Hepatocyte (in vitro differentiated cells): ENCODE data around the gene KDM2A.

Source experiments
- EZH2 ChIP-seq: fragments of 200-600 bp; sonication (generic); IDR thresholded peaks from 2 replicates; pipeline ENCODE4 v1.6.1; 2016; ENCODE audit warnings: antibody characterized with exemption, mild to moderate bottlenecking, borderline replicate concordance
- EZH2phosphoT487 ChIP-seq: fragments of 200-600 bp; sonication (generic); IDR thresholded peaks from one replicate; pipeline ENCODE4 v1.6.1; 2018; ENCODE audit warnings: antibody characterized with exemption, mild to moderate bottlenecking, low read depth, moderate library complexity; ENCODE audit not compliant: unreplicated experiment, severe bottlenecking
- TF ChIP-seq, protein P1 (sequence below): fragments of 200-600 bp; sonication (generic); IDR thresholded peaks from 2 replicates; pipeline ENCODE4 v1.5.1; 2016; ENCODE audit warnings: antibody characterized with exemption, mild to moderate bottlenecking; ENCODE audit not compliant: poor library complexity

DNA sequence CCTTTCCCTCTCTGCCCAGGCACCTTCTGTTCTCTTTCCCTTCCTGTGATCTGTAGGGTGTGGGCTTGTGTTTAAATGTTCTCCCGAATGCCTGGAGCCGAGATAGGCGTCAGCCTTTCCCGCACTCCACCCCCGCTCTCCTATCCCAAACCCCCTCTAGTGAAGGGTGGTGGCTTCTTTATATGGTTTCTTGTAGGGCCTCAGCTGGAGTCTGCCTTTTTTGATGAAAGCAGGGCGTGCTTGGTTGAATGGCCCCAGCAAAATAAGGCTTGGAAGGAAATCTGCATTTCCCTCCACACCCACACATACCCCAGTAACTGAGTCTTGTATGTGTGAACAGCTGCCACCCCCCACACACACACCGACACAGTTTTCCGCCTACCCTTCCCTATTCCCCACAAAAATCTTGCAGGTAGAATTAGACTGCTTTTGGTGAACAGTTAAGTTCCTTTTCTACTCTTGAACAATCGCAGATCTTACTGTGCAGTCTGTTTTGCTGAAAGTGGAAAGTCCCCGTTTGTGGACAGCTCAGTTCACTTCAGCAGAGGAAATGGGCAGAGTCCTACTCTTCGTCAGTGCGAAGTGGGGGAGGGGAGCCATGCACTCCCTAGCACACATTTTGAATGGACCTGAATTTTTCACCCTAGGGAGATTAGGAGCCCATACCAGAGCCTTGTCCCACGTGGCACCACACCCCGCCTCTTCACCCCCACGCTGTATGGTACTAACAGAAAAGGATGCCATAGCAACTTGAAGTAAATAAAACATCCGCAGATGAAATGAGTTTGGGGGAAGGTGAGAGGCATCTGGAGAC is 121.7 kb downstream of the KDM2A start:
- TF ChIP-seq, protein P1, sequence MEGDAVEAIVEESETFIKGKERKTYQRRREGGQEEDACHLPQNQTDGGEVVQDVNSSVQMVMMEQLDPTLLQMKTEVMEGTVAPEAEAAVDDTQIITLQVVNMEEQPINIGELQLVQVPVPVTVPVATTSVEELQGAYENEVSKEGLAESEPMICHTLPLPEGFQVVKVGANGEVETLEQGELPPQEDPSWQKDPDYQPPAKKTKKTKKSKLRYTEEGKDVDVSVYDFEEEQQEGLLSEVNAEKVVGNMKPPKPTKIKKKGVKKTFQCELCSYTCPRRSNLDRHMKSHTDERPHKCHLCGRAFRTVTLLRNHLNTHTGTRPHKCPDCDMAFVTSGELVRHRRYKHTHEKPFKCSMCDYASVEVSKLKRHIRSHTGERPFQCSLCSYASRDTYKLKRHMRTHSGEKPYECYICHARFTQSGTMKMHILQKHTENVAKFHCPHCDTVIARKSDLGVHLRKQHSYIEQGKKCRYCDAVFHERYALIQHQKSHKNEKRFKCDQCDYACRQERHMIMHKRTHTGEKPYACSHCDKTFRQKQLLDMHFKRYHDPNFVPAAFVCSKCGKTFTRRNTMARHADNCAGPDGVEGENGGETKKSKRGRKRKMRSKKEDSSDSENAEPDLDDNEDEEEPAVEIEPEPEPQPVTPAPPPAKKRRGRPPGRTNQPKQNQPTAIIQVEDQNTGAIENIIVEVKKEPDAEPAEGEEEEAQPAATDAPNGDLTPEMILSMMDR, result no peak
- TF ChIP-seq EZH2 (no peak), EZH2phosphoT487 (no peak)
